ENCODE measurements around the gene COL23A1.

Gene COL23A1

DNA sequence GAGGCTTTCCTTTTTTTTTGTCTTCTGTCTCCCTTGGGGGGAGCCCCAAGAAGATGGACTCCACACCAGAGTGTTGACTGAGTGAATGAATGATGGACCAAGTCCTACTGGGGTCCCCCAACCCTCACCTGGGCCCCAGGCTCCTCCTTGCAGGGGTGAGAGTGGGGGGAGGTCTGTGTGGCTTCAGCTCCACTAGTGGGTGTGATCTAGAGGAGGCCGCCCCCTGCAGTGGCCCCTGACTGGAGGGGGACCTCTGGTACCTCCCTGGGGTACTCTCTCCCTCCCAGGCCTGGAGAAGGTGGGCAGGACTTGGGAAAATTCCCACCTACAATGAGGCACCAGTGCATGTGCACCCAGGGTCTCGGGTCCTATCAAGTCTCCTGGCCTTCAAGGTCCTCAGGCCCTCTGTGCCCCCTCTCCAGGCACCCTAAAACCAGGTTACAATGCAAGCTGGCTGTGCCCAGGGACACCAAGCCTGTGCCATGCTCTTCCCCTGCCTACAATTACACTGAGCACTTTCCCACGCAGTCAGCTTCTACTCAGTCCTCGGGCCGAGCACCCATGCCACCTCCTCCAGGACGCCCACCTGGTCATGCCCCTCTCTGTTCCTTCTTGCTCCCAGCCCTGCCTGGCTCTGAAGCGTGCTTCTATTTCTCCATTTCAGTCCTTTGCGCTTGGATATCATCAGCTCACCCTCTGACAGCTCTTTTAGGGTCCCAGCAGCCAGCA, 240.4 kb downstream of the COL23A1 start:
- no peak for DNase-seq

DNA sequence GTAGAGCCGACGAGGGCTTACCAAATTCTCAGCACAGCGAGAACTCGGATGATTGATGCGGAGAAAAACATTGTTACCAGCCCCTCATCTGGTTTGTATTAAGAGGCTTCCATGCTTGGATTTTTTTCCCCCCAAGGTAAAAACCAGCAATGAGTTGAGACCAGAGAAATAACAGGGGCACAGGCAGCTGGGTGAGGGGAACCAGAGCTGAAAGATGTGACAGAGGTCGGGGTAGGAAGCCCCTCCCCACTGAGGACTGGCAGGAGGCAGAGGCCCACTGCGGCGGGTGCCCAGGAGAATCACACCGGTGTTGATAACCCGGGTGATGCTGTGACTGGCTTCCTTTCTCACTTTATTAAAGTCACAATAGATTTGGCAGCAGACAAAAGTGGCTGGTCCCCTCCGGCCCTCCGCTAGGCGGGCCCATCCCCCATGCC, 241.1 kb downstream of the COL23A1 start:
- DNase-seq: no peak

DNA sequence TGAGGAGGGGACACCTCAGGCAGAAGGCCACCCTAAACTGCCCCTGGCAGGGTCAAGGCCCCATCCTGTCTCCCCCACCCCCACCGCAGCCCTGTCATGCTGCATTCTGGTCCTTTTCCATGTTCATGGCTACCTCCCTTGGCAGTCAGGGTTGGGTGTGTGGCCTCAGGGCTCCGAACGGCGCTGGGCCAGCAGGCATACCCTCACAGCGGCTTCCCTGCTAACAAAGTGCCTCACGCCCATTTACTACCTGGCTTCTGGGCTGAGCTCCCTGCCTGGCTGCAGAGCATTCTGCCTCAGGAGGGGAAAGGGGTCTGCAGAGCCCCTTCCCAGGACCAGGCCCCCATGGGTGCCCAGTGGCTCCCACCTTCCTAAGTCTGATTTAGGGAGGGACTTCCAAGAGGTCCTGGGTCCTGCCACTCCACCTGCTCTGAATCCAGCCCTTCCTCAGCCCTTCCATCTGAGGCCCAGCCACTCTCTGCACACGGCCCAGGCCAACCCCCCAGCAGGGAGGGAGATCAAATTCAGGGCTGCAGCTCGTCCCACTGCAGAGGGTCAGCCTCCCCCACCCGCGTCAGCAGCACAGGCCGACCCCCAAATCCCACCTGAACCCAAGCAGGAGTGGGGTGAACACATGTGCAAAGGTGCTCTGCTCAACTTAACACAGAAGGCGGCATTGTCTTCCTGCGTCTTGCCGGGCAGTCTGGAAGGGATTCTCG, 241.7 kb downstream of the COL23A1 start:
- no peak for DNase-seq

DNA sequence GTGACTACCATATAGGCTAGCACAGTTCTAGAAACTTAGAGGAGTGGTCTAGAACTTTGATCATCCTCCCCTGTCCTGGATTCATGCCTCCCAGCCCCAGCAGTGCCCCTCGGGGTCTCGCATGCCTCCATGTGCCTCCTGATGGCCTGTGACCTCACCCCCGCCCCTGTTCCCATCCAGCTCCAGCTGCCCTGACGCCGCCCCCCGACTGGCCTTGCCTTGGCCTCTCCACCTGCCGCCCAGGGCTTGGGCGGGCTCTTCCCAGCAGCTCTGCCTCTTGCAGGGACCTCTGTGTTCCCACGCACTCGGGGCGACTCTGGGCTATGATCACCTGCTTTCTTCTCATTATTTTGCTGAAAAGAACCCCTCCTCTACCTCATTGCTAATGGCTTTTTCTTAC, 242.2 kb downstream of the COL23A1 start:
- DNase-seq: no peak

DNA sequence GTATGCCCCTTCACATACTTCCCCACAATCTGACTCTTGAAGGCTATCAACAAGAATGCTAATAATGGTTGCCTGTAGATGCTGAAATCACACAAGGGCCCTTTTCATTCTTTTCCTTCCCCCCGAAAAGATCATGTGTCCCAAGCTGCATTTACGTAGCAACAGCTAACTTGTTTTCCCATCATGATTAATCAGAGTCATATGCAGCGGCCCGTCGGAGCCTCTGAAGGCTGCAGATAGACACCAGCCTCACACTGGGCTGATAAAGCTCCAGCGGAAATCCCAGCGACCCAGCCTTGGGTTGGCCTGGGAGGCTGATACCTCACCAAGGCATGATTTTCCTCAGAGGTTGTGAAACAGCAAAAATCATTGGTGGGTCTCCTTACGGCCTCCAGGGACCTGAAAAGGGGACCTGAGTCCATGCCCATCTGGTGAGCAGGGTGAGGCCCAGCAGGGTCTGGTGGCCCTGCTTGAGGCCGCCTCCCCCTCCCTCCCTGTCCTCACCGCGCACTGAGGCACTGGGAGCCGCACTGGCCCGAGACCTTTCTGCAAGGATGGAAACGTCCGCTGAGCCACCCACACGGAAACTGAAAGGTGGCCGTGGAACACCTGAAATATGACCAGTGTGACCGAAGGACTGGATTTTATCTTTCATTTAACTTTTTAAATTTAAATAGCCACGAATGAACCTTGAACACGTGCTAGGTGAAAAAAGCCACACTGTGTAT, 243.4 kb downstream of the COL23A1 start:
- no peak for DNase-seq

DNA sequence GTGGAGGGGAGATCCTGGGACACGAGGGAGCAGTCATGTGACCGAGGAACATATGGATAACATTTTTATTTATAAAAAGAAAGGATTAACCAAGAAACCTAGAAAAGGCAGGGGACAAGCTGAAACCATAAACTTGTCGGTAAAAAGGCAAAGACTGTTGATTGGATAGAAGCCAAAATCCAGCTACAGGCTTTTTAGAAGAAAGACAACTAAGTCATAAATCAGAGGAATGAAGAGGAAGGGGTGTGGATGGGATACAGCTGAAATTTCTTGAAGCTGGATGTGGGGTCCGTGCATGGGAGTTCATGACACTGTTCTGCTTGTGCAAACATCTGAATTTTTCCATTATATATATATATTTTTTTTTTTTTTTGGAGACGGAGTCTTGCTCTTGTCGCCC, 246.9 kb downstream of the COL23A1 start:
- DNase-seq: no peak

DNA sequence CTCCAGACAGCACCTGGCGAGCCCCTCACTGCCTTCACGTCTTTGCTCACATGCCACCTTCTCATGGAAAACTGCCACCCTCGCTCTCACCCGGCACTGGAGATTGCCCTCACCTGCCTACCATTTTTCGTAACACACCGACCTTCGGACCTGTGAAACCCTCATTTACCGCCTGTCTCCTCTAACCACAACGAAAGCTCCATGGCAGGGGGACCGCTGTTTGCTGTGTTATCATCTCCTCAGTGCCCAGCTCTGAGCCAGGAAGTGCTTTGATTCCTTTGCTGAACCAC, 248.4 kb downstream of the COL23A1 start:
- DNase-seq: no peak

DNA sequence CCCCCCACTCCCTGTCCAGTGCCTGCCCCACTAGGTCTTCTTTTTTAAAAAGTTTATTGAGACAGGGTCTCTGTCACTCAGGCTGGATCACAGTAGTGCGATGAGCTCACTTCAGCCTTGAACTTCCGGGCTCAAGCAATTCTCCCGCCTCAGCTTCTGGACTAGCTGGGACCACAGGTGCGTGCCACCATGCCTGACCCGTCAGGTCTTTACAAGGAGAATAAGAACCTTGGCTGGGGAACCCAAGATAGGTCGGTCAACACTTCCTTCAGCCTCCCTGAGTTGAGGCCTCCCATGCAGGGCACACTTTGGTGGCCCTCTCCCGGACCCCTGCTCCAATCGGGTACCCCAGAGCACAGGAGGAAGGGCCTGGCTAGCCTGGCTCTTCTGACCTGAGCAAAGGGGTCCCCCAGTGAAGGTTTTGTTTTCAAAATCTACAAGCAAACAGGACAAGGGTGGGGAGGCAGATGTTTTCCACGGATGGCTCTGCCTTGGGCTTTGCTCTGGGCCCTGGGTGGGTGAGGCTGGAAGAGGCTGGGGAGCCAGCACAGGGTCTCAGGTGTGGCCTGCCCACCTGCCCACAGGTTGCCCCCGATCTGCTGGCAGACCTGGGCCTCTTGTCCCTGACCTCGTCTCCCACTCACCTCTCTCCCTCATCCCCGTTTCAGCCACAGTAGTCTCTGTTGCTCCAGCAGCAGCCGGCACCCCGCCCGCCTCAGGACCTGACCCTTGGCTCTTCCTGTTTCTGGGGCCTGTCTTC, 248.9 kb downstream of the COL23A1 start:
- no peak for DNase-seq

DNA sequence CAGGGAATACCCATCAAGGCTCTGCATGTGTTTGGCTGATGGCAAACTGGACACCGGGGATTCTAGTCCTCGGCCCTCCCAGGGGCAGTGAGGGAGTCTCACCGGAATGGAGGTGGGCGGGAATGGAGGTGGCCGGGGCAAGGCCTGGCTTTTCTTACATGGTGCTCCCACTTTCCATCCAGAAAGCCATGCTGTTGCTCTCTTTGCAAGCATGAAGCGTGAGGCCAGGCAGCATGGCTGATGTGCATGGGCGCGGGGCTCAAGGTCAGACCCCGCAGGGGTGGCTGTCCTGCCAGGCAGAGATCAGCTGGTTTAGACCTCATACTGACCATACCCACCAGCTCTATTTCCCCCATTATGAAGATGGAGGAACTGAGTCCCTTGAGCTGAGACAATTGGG, 249.6 kb downstream of the COL23A1 start:
- DNase-seq: no peak

DNA sequence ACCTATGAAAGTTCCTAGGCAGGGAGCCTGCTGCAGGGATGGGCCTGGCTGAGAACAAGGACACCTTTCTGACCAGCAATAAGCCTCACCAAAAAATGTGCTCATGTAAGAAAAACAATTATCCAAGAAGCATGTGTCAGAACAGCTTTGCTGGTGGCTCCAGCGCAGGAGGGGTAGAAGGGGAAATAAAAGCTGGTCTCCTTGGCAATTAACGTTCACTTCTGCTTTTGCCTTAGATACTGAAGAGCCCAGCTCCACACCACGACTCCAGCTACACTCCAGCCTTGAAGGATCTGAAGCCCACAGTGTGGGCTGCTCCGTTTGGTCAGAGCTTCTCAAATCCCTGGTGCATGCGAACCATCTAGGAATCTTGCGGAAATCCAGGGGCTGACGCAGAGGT, 250.0 kb downstream of the COL23A1 start:
- no peak for DNase-seq

DNA sequence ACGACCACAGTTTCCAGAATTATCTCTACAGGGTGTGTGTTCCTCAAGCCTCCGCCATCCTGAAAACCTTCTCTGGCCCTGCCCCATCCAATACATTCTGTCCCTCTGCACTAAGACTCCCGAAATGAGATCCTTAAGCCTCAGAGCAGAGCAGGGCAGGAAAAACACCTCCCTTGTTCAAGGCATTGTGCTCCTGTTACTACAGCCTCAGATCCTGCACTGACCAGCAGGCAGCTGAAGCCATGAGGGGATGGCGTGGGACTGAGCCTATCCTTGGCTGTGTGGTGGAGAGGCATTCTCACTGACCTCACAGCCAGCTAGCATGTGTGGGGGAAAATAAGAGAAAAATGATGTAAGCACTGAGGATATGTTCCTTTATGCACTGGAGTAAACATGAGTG, 250.9 kb downstream of the COL23A1 start:
- DNase-seq: no peak

DNA sequence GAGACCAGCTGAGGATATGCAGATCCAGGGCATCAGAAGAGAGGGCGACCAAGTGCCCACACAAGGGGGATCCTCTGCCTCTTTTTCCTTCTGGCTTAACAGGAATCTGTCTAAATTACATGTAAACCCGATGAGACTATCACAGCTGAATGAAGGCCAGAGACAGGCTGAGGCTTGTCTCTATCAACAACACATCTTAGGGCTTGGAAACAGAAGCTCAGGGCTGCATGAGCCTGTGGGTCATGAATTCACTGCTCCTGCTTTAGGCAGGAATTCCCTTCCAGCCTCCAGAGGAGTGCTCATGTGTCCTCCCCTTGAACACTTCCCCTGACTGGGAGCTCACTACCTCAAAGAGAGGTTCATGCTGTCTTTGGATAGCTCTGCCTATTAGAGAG, 251.4 kb downstream of the COL23A1 start:
- DNase-seq: no peak

DNA sequence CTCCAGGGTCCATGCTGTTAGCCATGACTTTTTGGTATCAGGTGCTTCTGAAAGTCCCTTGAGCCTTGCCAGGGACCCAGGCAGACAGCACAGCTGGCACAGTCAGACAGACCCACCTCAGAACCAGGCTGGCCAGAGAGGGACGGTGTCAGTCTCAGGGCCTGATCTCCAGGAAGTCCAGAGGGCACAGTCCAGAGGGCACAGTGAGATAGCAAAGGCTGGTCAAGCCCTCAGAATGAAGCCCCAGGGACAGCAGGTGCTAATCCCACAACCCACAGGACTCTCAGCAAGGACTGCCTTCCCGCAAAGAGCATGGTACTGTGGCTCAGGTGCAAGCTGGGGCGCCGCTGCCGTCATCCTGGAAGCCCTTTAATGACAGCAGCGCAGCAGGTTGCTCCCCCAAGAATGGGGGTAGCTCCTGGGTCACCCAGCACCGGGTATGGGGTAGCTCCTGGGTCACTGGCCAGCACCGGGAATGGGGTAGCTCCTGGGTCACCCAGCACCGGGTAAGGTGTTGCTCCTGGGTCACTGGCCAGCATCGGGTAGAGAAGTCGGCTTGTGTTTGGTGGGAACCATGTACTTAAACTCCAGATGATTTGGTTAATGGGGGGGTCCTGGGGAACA, 252.0 kb downstream of the COL23A1 start:
- DNase-seq: no peak

DNA sequence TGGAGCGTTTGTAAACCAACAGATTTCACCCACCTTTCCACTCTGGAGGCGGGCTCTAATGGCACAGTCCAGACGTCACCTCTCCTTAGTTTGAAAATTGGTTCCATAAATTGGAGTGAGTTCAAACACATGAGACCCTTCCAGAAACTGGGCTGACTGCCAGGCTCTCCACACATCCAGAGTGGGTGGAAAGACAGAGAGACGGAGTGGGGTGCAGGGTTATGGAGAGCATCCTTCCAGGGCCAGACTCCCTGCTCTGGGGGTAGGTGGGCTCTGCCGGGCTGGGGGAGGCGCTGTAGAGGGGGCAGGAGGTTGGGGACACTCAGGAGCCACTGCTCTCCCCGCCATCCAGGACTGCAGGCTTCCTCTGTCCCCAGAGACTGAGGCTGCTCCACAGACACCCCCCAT, 252.9 kb downstream of the COL23A1 start:
- no peak for DNase-seq

DNA sequence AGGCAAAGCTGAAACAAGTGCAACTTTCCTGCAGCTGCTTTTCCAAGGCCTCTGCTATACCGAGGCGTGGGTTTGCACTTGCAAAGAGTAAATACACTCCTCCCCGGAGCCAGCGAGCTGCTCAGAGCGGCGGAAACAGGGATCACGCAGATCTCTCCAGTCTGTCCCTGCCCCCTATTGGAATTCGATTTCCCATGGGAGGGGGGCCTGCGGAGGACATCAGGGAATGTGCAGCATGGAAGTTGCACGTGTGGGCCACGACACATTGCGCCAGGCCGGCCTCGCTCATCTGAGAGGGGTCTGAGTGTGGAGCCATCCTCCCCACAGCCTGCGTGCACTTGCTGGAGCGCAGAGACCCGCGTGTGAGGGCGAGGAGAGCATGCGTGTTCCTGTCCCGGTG, 253.3 kb downstream of the COL23A1 start:
- DNase-seq: no peak

DNA sequence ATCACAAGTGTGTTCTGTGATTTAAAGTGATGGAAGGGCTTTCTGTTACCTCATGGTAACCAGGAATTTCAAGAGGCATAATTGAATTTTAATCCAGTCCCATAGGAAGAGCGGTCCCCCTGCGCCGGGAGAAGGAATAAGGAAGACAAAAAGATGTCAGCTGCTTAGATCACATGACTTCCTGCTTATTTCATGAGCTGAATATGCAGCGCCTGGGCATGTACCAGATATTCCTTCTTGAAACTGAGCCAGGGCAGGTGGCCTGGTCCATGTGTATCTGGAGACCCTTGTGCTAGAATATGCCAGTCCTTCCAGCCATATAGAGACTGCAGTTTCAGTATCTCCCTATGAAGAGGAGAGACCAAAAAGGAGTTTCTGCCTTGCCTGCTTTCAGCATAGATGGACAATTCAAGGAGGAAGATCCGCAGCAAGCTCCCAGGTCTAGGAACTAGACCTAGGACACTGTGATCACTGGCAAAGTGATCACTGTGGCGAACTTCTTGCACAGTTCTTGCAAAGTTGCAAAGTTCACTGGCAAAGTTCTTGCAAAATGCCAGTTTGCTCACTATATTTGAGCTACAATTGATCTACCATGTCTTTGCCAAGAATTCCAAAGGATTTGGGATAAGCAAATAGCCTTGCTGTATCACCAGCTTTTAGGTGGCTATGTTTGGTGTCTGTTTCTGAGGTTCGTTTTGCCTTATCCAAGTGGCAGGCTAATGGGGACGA, 254.7 kb downstream of the COL23A1 start:
- DNase-seq: no peak

DNA sequence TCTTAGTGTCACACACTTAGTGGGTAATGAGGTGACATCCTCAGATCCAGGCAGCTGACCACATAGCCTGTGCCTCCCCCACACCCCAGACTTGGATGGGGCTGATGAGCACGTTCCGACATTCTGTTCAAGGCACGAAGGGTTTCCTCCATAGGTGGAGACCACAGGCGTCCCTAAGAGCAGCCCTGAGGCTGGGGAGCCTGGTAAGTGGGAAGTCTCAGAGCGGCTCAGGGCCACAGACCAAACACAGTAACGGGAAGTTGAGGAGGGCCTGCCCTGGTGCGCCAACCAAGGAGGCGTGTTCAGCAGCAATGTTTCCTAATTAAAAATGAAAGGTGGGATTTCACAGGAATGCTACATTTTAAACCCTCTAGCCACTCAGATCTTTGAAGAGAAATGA, 255.3 kb downstream of the COL23A1 start:
- peak; percentile 25 for DNase-seq

DNA sequence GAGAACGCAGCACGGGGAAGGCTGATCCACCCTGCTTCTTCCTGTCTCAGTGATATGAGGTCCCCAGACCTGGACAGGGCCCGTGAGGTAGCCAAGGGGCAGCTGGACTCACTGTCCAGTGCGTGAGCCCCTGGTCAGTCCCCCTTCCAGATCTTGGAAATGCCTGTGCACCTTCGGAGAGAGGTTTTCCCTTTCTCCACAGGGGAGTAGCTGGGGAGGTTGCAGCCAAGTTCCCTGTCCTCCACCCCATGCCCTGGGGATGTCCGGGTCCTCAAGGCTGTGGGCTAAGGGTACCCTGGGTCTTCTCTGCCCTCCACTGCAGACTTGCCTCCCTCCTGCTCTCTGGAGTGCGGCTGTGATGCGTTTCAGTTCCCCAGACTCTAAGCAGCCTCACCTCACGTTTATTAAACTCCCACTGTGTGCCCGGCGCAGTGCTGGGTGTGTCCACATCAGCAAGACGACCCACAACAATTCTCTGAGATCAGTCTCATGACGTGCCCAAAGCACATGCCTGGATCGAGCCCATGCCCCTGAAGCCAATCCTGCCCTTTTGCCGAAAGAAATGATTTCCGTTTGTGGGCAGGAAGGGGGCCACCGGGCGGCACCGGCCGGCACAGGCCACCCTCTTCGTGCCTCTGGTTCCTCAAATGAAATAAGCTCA, 256.2 kb downstream of the COL23A1 start:
- DNase-seq: no peak

DNA sequence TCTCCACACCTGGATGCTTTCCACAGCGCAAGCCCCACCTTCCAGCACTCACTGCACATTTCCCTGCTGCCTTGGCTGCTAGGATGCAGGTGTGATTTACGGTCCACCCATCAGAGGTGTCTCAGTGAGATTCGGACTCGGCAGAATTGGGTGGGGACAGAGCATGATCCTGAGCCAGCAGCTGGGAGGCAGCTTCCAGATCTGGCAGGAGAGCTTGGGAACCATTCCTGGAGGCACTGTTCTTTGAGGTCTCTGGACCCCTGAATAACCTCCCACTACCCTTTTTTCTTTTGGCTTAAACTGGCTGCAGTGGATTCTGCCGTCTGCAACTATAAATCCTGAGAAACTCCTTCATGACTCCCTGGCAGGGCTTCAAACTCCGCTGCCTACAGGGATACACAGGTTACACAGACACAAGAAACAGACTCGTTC, 258.0 kb downstream of the COL23A1 start:
- DNase-seq: no peak

DNA sequence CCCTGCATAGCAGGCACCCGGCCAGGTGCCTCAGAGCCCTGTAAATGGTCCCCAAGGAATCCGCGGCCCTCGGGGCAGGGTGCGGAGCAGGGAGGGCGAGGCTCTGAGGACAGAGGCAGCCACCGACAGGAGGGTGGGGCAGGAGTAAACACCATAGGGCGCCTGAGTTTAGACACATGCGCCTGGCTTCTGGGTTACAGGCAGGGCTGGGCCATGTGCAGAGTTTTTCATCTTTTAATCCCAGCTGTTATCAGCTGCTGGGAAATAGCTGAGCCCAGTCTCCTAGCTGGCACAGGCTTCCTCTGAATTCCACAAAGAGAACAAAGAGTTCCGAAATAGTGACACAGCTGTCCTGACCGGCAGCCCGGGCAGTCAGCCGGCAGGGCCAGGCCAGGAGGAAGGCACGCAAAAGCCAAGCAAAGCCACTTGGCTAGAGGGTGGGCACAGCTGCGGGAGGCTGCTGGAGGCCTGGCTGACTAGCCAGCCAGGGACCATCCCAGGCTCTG, 258.6 kb downstream of the COL23A1 start:
- no peak for DNase-seq

DNA sequence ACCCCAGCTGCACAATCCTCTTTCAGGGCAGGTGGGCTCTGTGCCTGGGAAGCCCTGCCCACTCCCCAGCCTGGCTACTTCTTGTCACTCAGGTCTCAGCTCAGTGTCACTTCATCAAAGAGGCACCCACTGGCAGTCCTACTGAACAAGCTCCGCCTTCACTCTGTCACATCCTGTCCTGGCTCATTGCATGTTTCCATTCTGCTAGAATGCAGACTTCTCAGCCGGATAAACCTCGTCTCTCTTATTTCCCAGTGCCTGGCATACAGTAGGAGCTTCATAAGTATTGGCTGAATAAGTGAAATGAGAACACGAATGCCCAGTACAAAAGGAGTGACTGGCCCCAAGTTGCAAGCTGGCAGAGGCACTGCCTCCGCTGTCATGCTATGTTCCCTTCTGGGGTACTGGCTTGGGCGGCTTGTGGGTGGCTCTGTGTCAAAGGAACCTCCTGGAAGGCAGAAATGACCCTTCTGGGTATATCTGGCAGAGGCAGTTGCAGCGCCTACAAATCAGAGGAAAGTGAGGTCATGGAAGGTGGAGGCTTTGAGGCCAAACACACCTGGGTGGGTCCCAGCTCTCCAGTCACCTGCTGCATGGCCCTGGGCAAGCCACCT, 259.3 kb downstream of the COL23A1 start:
- no peak for DNase-seq
